Endodermal cell (in vitro differentiated cells): ENCODE results near the gene GOLT1A. TPM values are rescaled to one million over a fixed set of nuclear protein-coding genes. Genes with fewer than 3 reads are reported as not detected.

ENCODE experiments used
- DNase-seq: peaks from one replicate; pipeline ENCODE4 v3.0.0-alpha.2; 2017
- H3K27ac ChIP-seq: 2 replicates; pipeline ENCODE4 v1.5.1; 2013; ENCODE audit warnings: mild to moderate bottlenecking, low read depth, low read length, moderate library complexity
- H3K27me3 ChIP-seq: 2 replicates; pipeline ENCODE4 v1.6.1; 2013; ENCODE audit warnings: mild to moderate bottlenecking, low read length, moderate library complexity; ENCODE audit not compliant: insufficient read depth, control insufficient read depth, poor library complexity, severe bottlenecking
- H3K36me3 ChIP-seq: 2 replicates; pipeline ENCODE4 v1.7.0; 2013; ENCODE audit warnings: mild to moderate bottlenecking, low read length, moderate library complexity; ENCODE audit not compliant: control insufficient read depth, insufficient read depth
- H3K4me1 ChIP-seq: one replicate; pipeline ENCODE4 v1.7.0; 2013; ENCODE audit warnings: low read length; ENCODE audit not compliant: control insufficient read depth, insufficient read depth
- H3K4me3 ChIP-seq: 2 replicates; pipeline ENCODE4 v1.5.1; 2013; ENCODE audit warnings: mild to moderate bottlenecking, low read length, moderate library complexity
- H3K9ac ChIP-seq: 2 replicates; pipeline ENCODE4 v1.6.1; 2013; ENCODE audit warnings: mild to moderate bottlenecking, low read length, moderate library complexity; ENCODE audit not compliant: poor library complexity, severe bottlenecking; ENCODE audit errors: extremely low read depth
- H3K9me3 ChIP-seq: 2 replicates; pipeline ENCODE4 v1.6.1; 2013; ENCODE audit warnings: mild to moderate bottlenecking, low read length, moderate library complexity; ENCODE audit not compliant: control insufficient read depth
- H3K27ac Mint-ChIP-seq: 2 replicates; pipeline ENCODE4 v1.8.0; 2020; ENCODE audit warnings: mixed read lengths
- H3K27me3 Mint-ChIP-seq: 2 replicates; pipeline ENCODE4 v1.8.0; 2021; ENCODE audit warnings: mild to moderate bottlenecking, mixed read lengths; ENCODE audit not compliant: insufficient read depth
- H3K36me3 Mint-ChIP-seq: 2 replicates; pipeline ENCODE4 v1.8.0; 2020; ENCODE audit warnings: low read depth, mixed read lengths
- H3K4me1 Mint-ChIP-seq: 2 replicates; pipeline ENCODE4 v1.8.0; 2020; ENCODE audit warnings: mixed read lengths
- H3K4me3 Mint-ChIP-seq: 2 replicates; pipeline ENCODE4 v1.8.0; 2020; ENCODE audit warnings: mild to moderate bottlenecking, moderate library complexity, mixed read lengths
- H3K9me3 Mint-ChIP-seq: 2 replicates; pipeline ENCODE4 v1.8.0; 2020; ENCODE audit warnings: mild to moderate bottlenecking, mixed read lengths
- WGBS, 2 experiments: methylation state at CpG; one replicate each; pipeline versions ENCODE4 v1.1.5 to v1.1.7; 2013; ENCODE audit warnings: missing lambda C conversion rate in 2 of 2, mixed read lengths in 1 of 2; ENCODE audit not compliant: insufficient coverage in 1 of 2, insufficient read length in 1 of 2; 5-methylcytosine and 5-hydroxymethylcytosine counted together
- total RNA-seq, 2 donors: library from RNA; stranded (reverse); fragmentation: NEBNext Ultra II Directional in 1 of 2; extraction: Animal tissue kit (Norgen Biotek cat#: 25700) in 1 of 2; gene quantifications; 2 replicates in 1 of 2; 3 replicates in 1 of 2; pipeline ENCODE4 v1.2.1, GENCODE V29; 2021
- TF ChIP-seq, protein P1 (sequence below): fragments of 200-600 bp; sonication (generic); conservative IDR thresholded peaks from 2 replicates; pipeline ENCODE4 v1.5.0; 2021; ENCODE audit warnings: antibody characterized with exemption, mild to moderate bottlenecking

The GOLT1A gene
- total RNA-seq, 2 donors from 2014 or later, result 1.8 to 6.2 TPM

DNA sequence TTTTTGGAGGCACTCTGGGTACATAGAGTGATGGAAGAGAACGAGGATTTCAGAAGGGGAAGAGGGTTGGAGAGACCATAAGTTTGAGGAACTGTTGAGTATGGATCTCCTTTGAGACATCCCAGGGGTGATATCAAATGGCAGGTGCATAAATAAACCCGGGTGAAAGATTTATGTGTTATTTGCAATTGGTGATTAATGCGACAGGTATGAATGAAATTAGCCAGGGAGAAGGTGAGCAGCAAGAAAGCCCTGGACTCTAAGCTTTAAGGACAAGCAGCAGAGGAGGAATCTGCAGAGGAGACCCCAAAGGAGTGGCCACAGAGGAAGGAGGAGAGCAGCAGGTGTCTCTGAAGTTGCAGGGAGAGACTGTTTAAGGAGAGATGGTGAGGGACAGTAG, 38.8 kb downstream of the GOLT1A start:
- no peaks in the 10 kb centered on the region for H3K4me1 ChIP-seq
- H3K27me3 ChIP-seq, result peaks cover 44% of the 10 kb centered on the region
- Mint-ChIP-seq H3K4me3 (no peak overlapping the region), H3K4me1 (no peaks in the 10 kb centered on the region), H3K27ac (no peak overlapping the region), H3K36me3 (no peaks in the 10 kb centered on the region), H3K27me3 (peaks cover 13% of the 10 kb centered on the region), H3K9me3 (peaks cover 32% of the 10 kb centered on the region)
- H3K27ac ChIP-seq, result no peak overlapping the region
- no peaks in the 10 kb centered on the region for H3K36me3 ChIP-seq
- TF ChIP-seq, protein P1, sequence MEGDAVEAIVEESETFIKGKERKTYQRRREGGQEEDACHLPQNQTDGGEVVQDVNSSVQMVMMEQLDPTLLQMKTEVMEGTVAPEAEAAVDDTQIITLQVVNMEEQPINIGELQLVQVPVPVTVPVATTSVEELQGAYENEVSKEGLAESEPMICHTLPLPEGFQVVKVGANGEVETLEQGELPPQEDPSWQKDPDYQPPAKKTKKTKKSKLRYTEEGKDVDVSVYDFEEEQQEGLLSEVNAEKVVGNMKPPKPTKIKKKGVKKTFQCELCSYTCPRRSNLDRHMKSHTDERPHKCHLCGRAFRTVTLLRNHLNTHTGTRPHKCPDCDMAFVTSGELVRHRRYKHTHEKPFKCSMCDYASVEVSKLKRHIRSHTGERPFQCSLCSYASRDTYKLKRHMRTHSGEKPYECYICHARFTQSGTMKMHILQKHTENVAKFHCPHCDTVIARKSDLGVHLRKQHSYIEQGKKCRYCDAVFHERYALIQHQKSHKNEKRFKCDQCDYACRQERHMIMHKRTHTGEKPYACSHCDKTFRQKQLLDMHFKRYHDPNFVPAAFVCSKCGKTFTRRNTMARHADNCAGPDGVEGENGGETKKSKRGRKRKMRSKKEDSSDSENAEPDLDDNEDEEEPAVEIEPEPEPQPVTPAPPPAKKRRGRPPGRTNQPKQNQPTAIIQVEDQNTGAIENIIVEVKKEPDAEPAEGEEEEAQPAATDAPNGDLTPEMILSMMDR, result no peak
- no peak overlapping the region for H3K4me3 ChIP-seq
- H3K9me3 ChIP-seq, result peaks cover 18% of the 10 kb centered on the region
- no peak for DNase-seq
- no peak overlapping the region for H3K9ac ChIP-seq
- WGBS, 2 experiments, result 82 to 88% methylated on average over 3 of the region's 3 CpGs

DNA sequence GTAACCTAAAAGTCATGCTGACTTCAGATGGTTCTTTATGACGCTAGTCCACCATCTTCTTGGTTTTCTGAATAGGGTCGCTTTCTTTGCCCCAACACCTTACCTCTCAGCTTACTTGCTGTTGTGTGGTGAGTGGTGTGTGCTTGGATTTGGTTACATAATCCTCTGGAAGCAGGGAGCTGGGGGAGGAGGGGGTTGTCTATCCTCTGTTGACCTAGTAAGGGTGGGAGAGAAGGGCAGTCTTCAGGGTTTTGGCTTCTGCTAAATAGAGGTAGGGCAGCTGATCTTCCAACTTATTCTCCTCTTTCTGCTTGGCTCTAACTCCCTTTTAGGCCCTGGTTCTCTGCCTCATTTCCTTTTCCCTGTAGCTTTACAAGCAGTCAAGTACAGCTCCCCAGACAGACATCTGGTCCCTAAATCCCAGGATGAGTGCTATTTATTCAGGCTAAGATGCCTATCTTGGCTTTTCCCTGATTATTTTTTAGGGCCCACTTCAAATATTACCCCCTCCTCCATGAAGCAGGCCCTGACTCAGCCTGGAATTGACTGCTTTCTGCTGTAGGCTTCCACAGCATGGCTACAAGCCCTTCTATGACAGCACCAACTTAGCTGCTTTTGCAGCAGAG, 41.3 kb downstream of the GOLT1A start:
- peaks cover 13% of the 10 kb centered on the region for H3K27me3 Mint-ChIP-seq

DNA sequence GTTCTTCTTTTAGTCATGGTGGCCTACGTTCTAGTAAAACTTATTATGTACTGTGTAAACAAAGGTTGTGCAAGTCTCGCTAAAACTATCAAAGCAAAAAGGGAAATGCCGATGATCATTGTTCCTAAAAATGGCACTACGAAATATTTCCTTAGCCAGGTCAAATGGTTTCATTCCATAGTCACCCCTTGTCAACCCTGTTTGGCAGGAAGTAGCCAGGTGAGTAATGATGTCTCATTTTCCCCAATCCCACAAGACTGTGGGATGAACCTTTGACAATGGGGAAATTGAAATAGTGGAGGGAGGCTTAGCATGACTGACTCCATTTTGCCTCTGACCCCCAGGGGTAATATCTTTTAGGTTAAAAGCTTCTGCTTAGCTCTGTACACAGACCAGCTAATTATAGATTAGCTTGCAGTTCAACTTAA, 42.0 kb downstream of the GOLT1A start:
- no peaks in the 10 kb centered on the region for H3K36me3 ChIP-seq
- peaks cover 57% of the 10 kb centered on the region for H3K9me3 Mint-ChIP-seq
- no peak overlapping the region for H3K27ac ChIP-seq
- H3K27me3 ChIP-seq, result peaks cover 23% of the 10 kb centered on the region
- TF ChIP-seq, protein P1, result no peak
- H3K4me3 Mint-ChIP-seq, result no peak overlapping the region
- no peak overlapping the region for H3K27ac Mint-ChIP-seq
- no peak for DNase-seq
- H3K4me1 ChIP-seq, result no peaks in the 10 kb centered on the region
- peaks cover 18% of the 10 kb centered on the region for H3K27me3 Mint-ChIP-seq
- H3K4me1 Mint-ChIP-seq, result no peaks in the 10 kb centered on the region
- no peak overlapping the region for H3K4me3 ChIP-seq
- no peak overlapping the region for H3K9ac ChIP-seq
- H3K9me3 ChIP-seq, result peaks cover 40% of the 10 kb centered on the region
- H3K36me3 Mint-ChIP-seq, result no peaks in the 10 kb centered on the region
- 79 to 97% methylated on average over 4 of the region's 4 CpGs for WGBS, 2 experiments

More for the DNA sequence above, 41.3 kb downstream of the GOLT1A start:
- no peak overlapping the region for H3K27ac ChIP-seq
- Mint-ChIP-seq H3K4me3 (no peak overlapping the region), H3K27ac (no peak overlapping the region), H3K36me3 (no peaks in the 10 kb centered on the region), H3K9me3 (peaks cover 52% of the 10 kb centered on the region), H3K4me1 (no peaks in the 10 kb centered on the region)
- 83% methylated on average over 2 of the region's 2 CpGs; no CpG with 5 or more reads in 1 of the 2 experiments for WGBS, 2 experiments
- no peak overlapping the region for H3K9ac ChIP-seq
- no peak overlapping the region for H3K4me3 ChIP-seq
- no peaks in the 10 kb centered on the region for H3K36me3 ChIP-seq
- H3K4me1 ChIP-seq, result no peaks in the 10 kb centered on the region
- DNase-seq, result no peak
- TF ChIP-seq, protein P1, result no peak
- H3K9me3 ChIP-seq, result peaks cover 40% of the 10 kb centered on the region
- H3K27me3 ChIP-seq, result peaks cover 31% of the 10 kb centered on the region
